Brain microvascular endothelial cell (primary cell): Measurements from ENCODE around the gene CD44.

Experiments
- DNase-seq: peaks from one replicate; pipeline ENCODE4 v3.0.0-alpha.2; 2020
- H3K27ac ChIP-seq: fragments of 250-450 bp; sonication (Bioruptor Pico); 2 replicates; pipeline ENCODE4 v1.5.1; 2020; ENCODE audit warnings: mild to moderate bottlenecking, moderate library complexity
- H3K27me3 ChIP-seq: fragments of 250-450 bp; sonication (Bioruptor Pico); replicated peaks from 2 replicates; pipeline ENCODE4 v1.5.1; 2020; ENCODE audit warnings: mild to moderate bottlenecking
- H3K36me3 ChIP-seq: fragments of 250-450 bp; sonication (Bioruptor Pico); replicated peaks from 2 replicates; pipeline ENCODE4 v1.5.1; 2020; ENCODE audit warnings: mild to moderate bottlenecking
- H3K4me3 ChIP-seq: 2 replicates; pipeline ENCODE4 v1.5.1; 2011; ENCODE audit warnings: low read depth, mild to moderate bottlenecking, control low read depth, low read length, moderate library complexity
- in situ Hi-C: cut with HindIII; loops from 2 replicates; pipeline ENCODE4 v1.10.0; 2017; ENCODE audit warnings: low sequenced_read_pairs, low pct_ligation_motif_present
- TF ChIP-seq, protein P1 (sequence below): IDR thresholded peaks from 2 replicates; pipeline ENCODE4 v1.5.1; 2011; ENCODE audit warnings: low read depth, mild to moderate bottlenecking, moderate library complexity, low read length, control low read depth, inconsistent platforms; ENCODE audit errors: missing control alignments

Gene CD44

GRCh38 chr11:35241531-35241930, 102.6 kb downstream of the CD44 start:
- Histone ChIP-seq H3K36me3 (no peaks in the 10 kb centered on the region), H3K4me3 (no peak overlapping the region), H3K27ac (no peak overlapping the region), H3K27me3 (no peaks in the 10 kb centered on the region)
- TF ChIP-seq, protein P1, sequence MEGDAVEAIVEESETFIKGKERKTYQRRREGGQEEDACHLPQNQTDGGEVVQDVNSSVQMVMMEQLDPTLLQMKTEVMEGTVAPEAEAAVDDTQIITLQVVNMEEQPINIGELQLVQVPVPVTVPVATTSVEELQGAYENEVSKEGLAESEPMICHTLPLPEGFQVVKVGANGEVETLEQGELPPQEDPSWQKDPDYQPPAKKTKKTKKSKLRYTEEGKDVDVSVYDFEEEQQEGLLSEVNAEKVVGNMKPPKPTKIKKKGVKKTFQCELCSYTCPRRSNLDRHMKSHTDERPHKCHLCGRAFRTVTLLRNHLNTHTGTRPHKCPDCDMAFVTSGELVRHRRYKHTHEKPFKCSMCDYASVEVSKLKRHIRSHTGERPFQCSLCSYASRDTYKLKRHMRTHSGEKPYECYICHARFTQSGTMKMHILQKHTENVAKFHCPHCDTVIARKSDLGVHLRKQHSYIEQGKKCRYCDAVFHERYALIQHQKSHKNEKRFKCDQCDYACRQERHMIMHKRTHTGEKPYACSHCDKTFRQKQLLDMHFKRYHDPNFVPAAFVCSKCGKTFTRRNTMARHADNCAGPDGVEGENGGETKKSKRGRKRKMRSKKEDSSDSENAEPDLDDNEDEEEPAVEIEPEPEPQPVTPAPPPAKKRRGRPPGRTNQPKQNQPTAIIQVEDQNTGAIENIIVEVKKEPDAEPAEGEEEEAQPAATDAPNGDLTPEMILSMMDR, result no peak
- in situ Hi-C loops, result no loop called here
- no peak for DNase-seq

DNA sequence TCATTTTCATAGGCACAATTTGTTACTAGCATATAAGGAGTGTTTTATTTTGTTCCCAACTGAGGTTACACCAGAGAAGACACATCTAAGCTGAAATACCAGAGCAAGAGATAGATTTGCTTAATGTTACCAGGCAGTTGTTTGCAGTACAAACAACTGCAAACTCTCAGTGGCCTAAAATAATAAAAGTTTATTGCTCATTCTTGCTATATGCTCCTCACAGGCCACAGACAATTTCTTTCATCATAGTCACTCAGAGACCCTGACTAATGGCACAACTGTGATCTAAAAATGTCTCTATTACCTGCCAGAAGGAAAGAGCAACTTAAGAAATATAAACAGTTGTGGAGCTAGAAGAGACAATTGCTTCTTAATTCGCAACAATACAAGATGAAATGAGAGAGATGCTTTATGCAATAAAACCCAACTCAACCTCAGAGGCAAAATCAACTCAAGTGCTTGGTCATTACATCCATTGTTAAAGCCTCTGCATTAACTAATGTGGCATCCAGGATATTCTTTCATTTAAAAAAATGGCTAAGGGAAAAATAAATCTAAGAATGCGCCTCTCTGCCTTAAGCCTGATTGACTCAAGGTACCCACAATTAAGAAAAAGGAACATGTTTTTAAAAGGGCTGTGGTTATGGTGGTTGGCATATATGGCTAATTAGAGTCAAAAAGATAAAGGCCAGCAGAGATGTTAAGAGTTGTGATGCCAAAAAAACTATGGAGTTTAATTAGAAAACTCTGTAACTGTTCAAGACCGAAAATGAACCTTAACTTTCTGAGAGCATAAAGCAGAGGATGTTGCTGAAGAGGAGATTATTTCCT, 103.7 kb downstream of the CD44 start:
- Histone ChIP-seq H3K27ac (no peak overlapping the region), H3K27me3 (no peaks in the 10 kb centered on the region), H3K36me3 (no peaks in the 10 kb centered on the region), H3K4me3 (no peak overlapping the region)
- DNase-seq, result peak; percentile 31
- in situ Hi-C loops, result no loop called here
- TF ChIP-seq, protein P1, result no peak

DNA sequence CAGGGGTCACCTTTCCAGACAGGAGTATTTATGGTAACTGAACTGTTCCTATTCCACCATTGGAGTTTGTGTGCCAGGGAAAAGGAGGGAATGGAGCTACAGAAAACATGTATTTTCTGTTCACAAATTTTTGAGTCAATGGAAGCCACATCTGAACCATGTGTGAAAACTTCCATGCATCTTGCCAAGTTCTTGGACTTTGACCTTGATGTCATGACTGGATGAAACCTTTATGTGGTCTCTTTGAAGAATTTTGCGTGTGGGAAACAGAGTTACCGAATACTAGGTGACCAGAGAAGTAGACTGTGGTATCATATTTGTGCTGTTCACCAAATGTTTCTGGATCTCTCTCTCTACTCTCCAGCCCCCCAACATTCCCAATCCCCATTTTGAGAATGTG, 104.8 kb downstream of the CD44 start:
- no peaks in the 10 kb centered on the region for H3K27me3 ChIP-seq
- no peak overlapping the region for H3K4me3 ChIP-seq
- TF ChIP-seq, protein P1, result no peak
- no peak for DNase-seq
- no peaks in the 10 kb centered on the region for H3K36me3 ChIP-seq
- in situ Hi-C loops, result no loop called here
- no peak overlapping the region for H3K27ac ChIP-seq

GRCh38 chr11:35245056-35245455, 106.1 kb downstream of the CD44 start:
- Histone ChIP-seq H3K36me3 (no peaks in the 10 kb centered on the region), H3K27me3 (no peaks in the 10 kb centered on the region), H3K4me3 (no peak overlapping the region), H3K27ac (no peak overlapping the region)
- in situ Hi-C loops, result no loop called here
- TF ChIP-seq, protein P1, result no peak
- DNase-seq, result no peak

DNA sequence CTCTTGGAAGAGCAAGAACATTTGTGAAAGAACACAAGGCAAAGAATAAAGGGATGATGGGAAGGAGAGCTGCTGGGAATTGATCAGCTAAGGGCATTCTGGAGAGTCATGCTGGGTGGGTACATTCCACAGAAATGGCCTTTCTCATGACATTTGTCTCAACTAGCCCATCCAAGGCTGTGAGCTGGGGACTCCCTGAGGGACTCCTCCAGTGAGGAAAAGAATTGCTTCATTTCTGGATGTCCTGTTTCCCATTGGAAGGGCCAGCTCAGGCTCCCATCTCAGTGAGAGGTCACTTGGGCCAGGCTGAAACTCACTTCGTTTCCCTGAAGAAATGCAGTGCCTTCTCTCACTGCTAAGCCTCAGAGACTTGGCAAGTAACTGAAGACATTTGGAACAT, 106.8 kb downstream of the CD44 start:
- in situ Hi-C loops, result no loop called here
- no peak for DNase-seq
- Histone ChIP-seq H3K36me3 (no peaks in the 10 kb centered on the region), H3K4me3 (no peak overlapping the region), H3K27me3 (no peaks in the 10 kb centered on the region), H3K27ac (no peak overlapping the region)
- TF ChIP-seq, protein P1, result no peak

DNA sequence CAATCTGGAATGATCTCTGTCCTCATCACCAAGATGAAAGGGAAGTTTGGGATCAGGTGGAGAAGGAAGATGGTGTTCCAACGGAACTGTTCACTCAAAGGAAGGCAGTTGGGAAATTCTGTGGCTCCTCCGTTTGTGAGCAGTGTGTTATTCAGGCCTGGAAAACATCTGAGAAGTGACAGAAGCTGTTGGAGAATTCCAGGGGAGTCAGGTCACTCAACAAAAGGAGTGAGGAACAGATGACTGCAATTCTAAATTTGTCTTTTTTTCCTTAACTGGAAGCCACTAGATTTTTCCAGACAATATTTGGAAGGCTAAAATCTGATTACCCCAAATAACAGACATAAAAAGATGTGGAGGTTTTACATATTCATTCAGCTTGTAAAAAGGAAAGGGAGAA, 107.8 kb downstream of the CD44 start:
- in situ Hi-C loops, result no loop called here

More for the DNA sequence above, 107.8 kb downstream of the CD44 start:
- TF ChIP-seq, protein P1, result no peak
- no peaks in the 10 kb centered on the region for H3K36me3 ChIP-seq
- no peak overlapping the region for H3K4me3 ChIP-seq
- no peak for DNase-seq
- no peaks in the 10 kb centered on the region for H3K27me3 ChIP-seq
- no peak overlapping the region for H3K27ac ChIP-seq
